Measurements from ENCODE around the gene BTF3.
"Not testable (repeated sequence)": the region's sequence is repeated elsewhere in the genome, so short reads cannot be mapped to it uniquely, and the experiment has no call there.

BTF3 gene

DNA sequence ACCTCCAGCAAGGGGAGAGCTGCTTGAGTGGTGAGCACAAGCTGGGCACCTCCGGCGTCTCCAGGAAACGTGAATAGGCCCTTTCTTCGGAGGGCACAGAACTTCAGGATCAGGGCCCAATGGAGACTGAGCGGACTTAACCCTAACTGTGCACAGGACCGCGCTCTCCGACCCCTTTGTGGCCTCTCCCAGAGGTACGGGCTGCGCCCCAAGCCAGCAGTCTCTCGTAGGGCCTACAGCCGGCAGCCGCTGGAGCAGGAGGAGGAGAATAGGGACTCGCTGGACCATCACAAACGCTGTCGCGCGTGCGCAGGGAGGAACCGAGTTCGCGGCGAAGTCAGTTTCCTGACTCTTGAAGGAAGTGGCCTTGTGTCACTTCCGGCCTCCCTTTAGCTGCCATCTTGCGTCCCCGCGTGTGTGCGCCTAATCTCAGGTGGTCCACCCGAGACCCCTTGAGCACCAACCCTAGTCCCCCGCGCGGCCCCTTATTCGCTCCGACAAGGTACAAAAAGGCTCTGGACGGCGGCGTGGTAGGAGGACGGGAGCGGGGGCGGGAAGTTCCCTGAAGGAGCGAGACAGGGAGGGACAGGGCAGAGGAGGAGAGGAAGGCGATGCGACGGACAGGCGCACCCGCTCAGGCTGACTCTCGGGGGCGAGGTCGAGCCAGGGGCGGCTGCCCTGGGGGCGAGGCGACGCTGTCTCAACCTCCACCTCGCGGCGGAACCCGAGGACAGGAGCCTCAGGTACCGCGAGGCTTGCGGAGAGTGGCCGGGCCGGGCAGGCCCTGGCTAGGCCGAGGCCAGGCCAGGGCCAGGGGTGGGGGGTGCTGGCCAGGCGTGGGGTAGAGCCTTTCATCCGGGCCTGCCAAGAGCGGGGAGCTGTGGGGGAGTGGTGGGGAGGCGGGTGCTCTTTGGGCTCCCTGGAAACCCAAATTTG is at the start of gene BTF3:
BTF3 (plus strand) TSS at position 386 of the 936 bp plus-strand sequence; CDS start at position 612, 226 bp downstream.
- peak; percentile 94 for DNase-seq

DNA sequence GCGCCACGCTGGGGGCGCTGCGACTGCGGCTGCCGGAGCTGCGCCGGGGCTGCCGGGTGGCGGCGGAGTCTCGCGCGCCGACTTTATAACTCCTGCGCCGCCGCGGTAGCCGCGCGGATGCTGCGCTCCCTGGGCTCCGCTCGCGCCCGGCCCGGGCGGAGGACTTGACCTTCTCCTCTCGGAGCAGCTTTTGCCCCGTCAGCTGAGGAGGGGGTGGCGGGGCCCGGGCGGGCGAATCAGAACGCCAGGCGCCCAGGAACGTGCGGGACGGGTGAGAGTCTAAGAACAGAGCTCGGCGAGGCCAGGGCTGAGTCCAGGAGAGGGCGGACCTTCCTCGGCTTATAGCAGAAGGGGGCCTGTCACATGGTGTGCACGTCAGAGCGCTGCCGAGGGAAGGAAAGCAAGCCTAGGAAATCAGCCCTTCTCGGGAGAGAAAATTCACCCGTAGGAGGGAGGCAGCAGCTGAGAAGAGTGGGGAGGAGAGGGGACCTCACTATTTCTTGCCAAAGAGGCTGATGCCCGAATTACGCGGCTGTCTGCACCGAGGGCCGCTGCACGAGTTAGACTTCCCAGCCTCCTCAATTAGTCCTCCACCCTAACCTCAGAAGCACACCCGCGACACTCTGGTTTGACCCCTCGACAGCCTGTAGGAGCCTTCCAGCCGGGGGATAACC is 49.6 kb upstream of the BTF3 start, which contains the start of gene FOXD1:
FOXD1 (minus strand) TSS at position 315 of the 674 bp plus-strand sequence. CDS start 415 bp downstream, outside the sequence.
- peak; percentile 15 for DNase-seq

GRCh38 chr5:73450137-73450536 is 48.1 kb upstream of the BTF3 start:
- no peak for DNase-seq

GRCh38 chr5:73450672-73451223 is 47.5 kb upstream of the BTF3 start:
- DNase-seq: no peak

DNA sequence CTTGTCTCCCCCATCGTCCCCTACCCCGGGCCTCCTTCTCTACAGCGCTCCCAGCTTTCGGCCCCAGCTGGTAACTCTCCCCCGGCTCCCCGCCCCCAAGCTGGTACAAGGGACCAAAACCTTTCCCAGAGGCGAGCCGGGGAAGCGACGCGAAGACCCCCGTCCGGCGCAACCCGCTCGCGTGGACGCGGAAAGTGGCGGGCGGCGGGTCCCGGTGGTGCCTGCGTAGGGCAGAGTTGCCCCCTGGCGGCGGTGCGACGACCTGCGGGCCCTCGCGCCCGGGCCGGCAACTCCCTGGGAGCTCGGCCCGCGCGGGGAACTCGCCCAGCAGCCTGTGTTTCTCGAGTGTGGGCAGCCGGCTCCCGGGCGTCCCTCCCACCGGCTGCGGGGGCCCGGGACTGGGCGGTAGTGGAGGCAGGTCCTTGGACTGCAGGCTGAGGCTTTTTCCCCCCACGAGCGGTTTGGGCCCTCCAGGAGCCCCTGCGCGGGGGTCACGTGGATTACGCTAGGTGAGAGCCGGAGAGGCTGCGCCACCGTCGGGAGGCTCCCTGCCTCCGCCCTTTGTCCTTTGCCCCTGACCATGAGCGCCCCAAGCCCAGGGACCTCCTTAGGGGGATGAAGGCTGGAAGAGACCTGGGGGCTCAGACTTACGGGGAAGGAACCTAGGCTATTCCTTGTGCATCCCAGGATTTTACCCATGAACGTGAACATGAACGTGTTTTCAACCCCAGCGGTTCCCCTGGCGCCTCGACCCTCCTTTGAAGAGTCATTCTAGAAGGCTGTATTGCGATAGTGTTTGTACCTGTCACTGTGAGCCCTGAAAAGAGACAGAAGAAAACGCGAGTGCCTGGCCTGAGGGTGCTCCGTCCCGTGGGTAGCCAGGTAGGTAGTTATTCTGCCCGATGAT is 46.8 kb upstream of the BTF3 start:
- DNase-seq: peak; percentile 53

DNA sequence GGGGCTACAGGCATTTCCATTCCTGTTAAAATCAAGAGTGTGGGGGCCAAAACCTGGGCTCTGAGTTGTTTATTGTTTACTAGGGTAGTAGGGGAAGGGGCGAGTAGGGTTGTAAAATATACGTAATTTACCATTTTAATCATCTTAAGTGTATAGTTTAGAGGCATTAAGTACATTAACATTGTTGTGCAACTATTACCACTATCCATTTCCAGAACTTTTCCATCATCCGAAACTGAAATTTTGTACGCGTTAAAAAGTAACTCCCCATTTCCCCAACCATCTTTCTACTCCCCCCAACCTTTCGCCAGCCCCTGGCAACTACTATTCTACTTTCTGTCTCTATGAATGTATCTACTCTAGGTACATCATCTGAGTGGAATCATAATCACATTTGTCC is 46.0 kb upstream of the BTF3 start:
- DNase-seq: no peak

DNA sequence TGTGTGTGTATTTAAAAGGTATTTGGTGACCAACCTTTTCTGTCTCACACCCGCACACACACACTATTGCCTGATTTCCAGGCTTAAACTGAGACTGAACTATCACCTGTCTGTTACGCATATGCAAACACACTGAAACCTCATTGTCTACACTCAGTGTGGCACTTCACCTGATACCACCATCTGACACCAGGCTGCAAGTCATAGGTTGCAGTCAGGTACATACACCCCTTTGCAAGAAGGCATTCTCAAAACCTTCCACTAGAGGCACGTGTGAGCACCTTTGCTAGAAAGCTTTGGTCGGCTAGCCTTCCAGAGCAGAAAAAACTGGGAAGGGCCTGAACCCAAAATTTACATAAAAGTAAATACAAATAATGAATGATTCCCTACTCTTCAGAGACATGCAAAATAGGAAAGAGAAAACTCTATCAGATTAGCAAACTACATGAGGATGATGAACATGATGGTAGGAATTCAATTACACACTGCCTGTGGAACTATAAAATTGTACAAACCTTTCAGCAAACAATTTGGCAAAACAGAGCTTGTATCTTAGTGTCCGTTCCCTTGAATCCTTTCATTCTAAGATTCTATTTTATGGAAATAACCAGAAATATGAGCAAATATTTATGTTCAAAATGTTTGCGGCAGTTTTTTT is 43.7 kb upstream of the BTF3 start:
- peak; percentile 15 for DNase-seq

- DNase-seq: not testable (repeated sequence)
Measured at GRCh38 chr5:73456462-73456861, 41.8 kb upstream of the BTF3 start.

GRCh38 chr5:73459366-73459765 is 38.9 kb upstream of the BTF3 start:
- no peak for DNase-seq

GRCh38 chr5:73460133-73460532 is 38.1 kb upstream of the BTF3 start:
- DNase-seq: no peak

- no peak for DNase-seq
Measured at GRCh38 chr5:73464016-73464745, 34.1 kb upstream of the BTF3 start.

DNA sequence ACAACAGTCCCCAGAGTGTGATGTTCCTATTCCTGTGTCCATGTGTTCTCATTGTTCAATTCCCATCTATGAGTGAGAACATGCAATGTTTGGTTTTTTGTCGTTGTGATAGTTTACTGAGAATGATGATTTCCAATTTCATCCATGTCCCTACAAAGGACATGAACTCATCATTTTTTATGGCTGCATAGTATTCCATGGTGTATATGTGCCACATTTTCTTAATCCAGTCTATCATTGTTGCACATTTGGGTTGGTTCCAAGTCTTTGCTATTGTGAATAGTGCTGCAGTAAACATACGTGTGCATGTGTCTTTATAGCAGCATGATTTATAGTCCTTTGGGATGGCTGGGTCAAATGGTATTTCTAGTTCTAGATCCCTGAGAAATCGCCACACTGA is 29.6 kb upstream of the BTF3 start:
- not testable (repeated sequence) for DNase-seq

DNA sequence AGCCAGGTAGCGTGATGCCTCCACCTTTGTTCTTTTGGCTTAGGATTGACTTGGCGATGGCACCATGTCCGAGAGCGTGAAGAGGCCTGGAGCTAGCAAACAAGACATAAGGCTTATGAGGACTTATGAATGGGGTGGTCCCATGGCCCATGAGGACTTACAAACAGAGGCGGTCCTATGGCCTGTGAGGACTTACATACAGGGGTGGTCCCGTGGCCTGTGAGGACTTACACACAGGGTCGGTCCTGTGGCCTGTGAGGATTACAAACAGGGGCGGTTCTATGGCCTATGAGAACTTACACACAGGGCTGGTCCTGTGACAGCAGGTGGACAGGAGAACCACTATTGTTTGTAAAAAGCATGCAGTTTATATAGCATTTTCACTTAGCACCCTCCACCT is 28.4 kb upstream of the BTF3 start:
- DNase-seq: no peak

DNA sequence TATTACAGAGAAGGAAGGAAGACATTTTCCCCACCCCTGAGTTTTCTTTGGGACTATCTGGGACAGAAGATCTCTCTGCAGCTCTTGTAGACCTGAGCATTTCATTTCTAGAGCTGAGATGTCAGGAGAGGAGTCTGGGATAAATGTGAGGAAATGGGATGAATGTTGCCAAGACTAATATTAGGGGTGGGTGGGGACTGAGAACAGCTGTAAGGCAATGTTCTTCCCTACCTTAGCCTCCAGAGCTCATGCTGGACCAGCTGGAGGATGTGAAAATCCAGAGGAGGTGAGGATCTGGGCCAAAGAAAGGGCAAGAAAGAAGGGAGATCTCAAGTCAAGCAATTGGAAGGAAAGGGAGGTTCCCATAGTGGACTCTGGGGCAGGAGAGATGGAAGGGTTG is 26.6 kb upstream of the BTF3 start:
- no peak for DNase-seq

GRCh38 chr5:73472116-73472515 is 26.1 kb upstream of the BTF3 start:
- DNase-seq: no peak

GRCh38 chr5:73480500-73480899 is 17.7 kb upstream of the BTF3 start:
- DNase-seq: no peak

DNA sequence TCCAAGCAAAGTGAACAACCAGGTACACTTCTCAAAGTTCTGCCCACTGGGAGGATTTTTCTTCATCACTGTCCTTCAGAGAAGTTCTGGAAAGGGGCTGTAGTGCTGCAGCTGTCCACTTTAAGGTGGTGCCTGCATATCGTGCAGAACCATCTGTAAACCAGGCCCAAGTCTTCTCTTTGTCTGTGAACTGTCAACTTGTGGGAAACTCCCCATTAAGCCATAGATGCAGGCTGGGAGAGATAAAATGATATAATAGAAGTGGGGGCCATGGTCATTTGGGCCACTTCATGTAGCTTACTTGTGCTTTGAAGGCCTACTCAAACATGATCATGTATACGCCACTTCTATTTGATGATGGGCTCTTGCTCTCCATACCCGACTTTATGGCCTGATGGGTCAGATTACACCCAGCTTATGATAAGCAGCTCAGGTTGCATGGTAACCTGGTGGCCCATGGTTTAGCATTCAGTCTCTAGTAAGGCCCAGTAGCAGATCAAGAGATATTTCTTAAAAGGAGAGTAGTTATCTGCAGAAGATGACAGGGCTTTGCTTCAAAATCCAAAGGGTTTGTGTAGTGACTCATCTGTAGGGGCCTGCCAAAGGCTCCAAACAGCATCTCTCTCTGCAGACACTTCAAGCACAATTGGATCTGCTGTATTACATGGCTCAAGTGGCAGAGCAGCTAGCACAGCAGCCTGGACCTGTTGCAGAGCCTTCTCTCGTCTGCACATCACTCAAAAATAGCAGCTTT is 15.7 kb upstream of the BTF3 start:
- DNase-seq: no peak

DNA sequence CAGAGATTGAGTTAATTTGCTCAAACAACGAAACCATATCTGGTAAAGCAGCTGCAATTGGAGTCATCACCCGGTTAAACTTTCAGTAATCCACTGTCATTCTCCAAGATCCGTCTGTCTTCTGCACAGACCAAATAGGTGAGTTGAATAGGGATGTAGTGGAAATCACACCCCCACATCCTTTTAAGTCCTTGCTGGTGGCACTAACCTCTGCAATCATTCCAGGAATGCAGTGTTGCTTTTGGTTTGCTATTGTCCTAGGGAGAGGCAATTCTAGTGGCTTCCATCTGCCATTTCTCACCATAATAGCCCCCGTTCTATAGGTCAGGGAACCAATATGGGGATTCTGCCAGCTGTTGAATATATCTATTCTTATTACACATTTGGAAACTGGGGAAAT is 14.6 kb upstream of the BTF3 start:
- no peak for DNase-seq

GRCh38 chr5:73484511-73484910 is 13.7 kb upstream of the BTF3 start:
- DNase-seq: no peak

GRCh38 chr5:73485715-73486114 is 12.5 kb upstream of the BTF3 start:
- no peak for DNase-seq
